Hepatocyte (in vitro differentiated cells): Measurements from ENCODE around the gene CHODL. TPM values are rescaled to one million over a fixed set of nuclear protein-coding genes. Genes with fewer than 3 reads are reported as not detected.

Source experiments
- DNase-seq: peaks from one replicate; pipeline ENCODE4 v3.0.0-alpha.2; 2016; ENCODE audit warnings: low spot score
- H2AFZ ChIP-seq: fragments of 200-600 bp; sonication (generic); 2 replicates; pipeline ENCODE4 v1.6.0; 2016; ENCODE audit warnings: antibody characterized with exemption, mild to moderate bottlenecking
- H3K27ac ChIP-seq: fragments of 200-600 bp; sonication (generic); 2 replicates; pipeline ENCODE4 v1.5.1; 2016; ENCODE audit warnings: mild to moderate bottlenecking
- H3K27me3 ChIP-seq: fragments of 200-600 bp; sonication (generic); 2 replicates; pipeline ENCODE4 v1.6.1; 2016
- H3K36me3 ChIP-seq: fragments of 200-600 bp; sonication (generic); replicated peaks from 2 replicates; pipeline ENCODE4 v1.5.1; 2016; ENCODE audit warnings: low read depth; ENCODE audit not compliant: insufficient read depth
- H3K4me1 ChIP-seq: fragments of 200-600 bp; sonication (generic); 2 replicates; pipeline ENCODE4 v1.5.1; 2016; ENCODE audit warnings: mild to moderate bottlenecking, moderate library complexity; ENCODE audit not compliant: insufficient read depth
- H3K4me2 ChIP-seq: fragments of 200-600 bp; sonication (generic); 2 replicates; pipeline ENCODE4 v1.6.0; 2016
- H3K4me3 ChIP-seq: fragments of 200-600 bp; sonication (generic); 2 replicates; pipeline ENCODE4 v1.5.1; 2016; ENCODE audit warnings: mild to moderate bottlenecking
- H3K79me2 ChIP-seq: fragments of 200-600 bp; sonication (generic); 2 replicates; pipeline ENCODE4 v1.6.0; 2017; ENCODE audit warnings: mild to moderate bottlenecking
- H3K9me2 ChIP-seq: fragments of 200-600 bp; sonication (generic); replicated peaks from 2 replicates; pipeline ENCODE4 v1.6.0; 2017; ENCODE audit warnings: mild to moderate bottlenecking; ENCODE audit not compliant: insufficient read depth
- H3K9me3 ChIP-seq: fragments of 200-600 bp; sonication (generic); 2 replicates; pipeline ENCODE4 v1.5.1; 2016; ENCODE audit warnings: low read depth, mild to moderate bottlenecking
- H4K20me1 ChIP-seq: fragments of 200-600 bp; sonication (generic); 2 replicates; pipeline ENCODE4 v1.6.0; 2016; ENCODE audit warnings: mild to moderate bottlenecking; ENCODE audit not compliant: insufficient read depth, poor library complexity, severe bottlenecking
- EZH2 ChIP-seq: fragments of 200-600 bp; sonication (generic); IDR thresholded peaks from 2 replicates; pipeline ENCODE4 v1.6.1; 2016; ENCODE audit warnings: antibody characterized with exemption, mild to moderate bottlenecking, borderline replicate concordance
- EZH2phosphoT487 ChIP-seq: fragments of 200-600 bp; sonication (generic); IDR thresholded peaks from one replicate; pipeline ENCODE4 v1.6.1; 2018; ENCODE audit warnings: antibody characterized with exemption, mild to moderate bottlenecking, low read depth, moderate library complexity; ENCODE audit not compliant: unreplicated experiment, severe bottlenecking
- WGBS: methylation state at CpG from one replicate; pipeline ENCODE4 v1.1.6; 2016; ENCODE audit warnings: low lambda C conversion rate; ENCODE audit errors: missing lambda C conversion rate; 5-methylcytosine and 5-hydroxymethylcytosine counted together
- polyA plus RNA-seq: library from polyadenylated mRNA; unstranded; fragments of >200 nt; fragmentation: Nextera tagmentation; extraction: Ambion mirVana; gene quantifications from 2 replicates; pipeline ENCODE4 v1.2.1, GENCODE V29; 2016
- total RNA-seq: library from RNA; depleted of rRNA; stranded (reverse); fragments of >200 nt; gene quantifications from 2 replicates; pipeline ENCODE4 v1.2.3, GENCODE V29; 2014
- TF ChIP-seq, protein P1 (sequence below): fragments of 200-600 bp; sonication (generic); IDR thresholded peaks from 2 replicates; pipeline ENCODE4 v1.5.1; 2016; ENCODE audit warnings: antibody characterized with exemption, mild to moderate bottlenecking; ENCODE audit not compliant: poor library complexity

Gene CHODL
- total and polyA plus RNA-seq, 2 experiments from 2014 or later = 0.31 to 0.73 TPM

DNA sequence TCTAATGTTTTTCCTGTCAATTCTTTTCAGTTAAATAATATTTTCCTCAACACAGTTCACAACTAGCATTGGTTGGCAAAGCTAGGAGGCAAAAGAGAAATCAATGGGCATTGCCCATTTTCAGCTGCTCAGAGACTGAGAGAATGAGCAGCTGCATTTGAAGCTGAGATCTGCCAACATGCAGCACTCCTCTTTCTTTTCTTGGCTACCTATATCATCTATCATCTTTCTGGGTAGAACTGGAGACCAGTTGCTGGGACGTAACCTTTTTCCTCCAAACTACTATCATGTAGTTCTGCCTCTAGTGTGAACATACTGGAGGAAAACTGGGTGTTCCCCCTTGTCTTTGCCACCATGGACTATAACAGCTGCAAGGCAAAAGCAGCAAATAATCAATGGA, 22.9 kb downstream of the CHODL start:
- no peak overlapping the region for H3K27ac ChIP-seq
- no peak for TF ChIP-seq EZH2phosphoT487
- TF ChIP-seq, protein P1, sequence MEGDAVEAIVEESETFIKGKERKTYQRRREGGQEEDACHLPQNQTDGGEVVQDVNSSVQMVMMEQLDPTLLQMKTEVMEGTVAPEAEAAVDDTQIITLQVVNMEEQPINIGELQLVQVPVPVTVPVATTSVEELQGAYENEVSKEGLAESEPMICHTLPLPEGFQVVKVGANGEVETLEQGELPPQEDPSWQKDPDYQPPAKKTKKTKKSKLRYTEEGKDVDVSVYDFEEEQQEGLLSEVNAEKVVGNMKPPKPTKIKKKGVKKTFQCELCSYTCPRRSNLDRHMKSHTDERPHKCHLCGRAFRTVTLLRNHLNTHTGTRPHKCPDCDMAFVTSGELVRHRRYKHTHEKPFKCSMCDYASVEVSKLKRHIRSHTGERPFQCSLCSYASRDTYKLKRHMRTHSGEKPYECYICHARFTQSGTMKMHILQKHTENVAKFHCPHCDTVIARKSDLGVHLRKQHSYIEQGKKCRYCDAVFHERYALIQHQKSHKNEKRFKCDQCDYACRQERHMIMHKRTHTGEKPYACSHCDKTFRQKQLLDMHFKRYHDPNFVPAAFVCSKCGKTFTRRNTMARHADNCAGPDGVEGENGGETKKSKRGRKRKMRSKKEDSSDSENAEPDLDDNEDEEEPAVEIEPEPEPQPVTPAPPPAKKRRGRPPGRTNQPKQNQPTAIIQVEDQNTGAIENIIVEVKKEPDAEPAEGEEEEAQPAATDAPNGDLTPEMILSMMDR = no peak
- no peak for TF ChIP-seq EZH2
- no peaks in the 10 kb centered on the region for H3K27me3 ChIP-seq
- no peaks in the 10 kb centered on the region for H3K36me3 ChIP-seq
- H3K4me3 ChIP-seq = no peak overlapping the region
- no peak for DNase-seq
- no peaks in the 10 kb centered on the region for H3K9me3 ChIP-seq
- no peak overlapping the region for H2AFZ ChIP-seq
- no peaks in the 10 kb centered on the region for H3K9me2 ChIP-seq
- WGBS = 96% methylated on average over 1 of the region's 1 CpG
- no peak overlapping the region for H3K4me2 ChIP-seq
- H3K79me2 ChIP-seq = no peaks in the 10 kb centered on the region
- no peaks in the 10 kb centered on the region for H3K4me1 ChIP-seq
- no peaks in the 10 kb centered on the region for H4K20me1 ChIP-seq

DNA sequence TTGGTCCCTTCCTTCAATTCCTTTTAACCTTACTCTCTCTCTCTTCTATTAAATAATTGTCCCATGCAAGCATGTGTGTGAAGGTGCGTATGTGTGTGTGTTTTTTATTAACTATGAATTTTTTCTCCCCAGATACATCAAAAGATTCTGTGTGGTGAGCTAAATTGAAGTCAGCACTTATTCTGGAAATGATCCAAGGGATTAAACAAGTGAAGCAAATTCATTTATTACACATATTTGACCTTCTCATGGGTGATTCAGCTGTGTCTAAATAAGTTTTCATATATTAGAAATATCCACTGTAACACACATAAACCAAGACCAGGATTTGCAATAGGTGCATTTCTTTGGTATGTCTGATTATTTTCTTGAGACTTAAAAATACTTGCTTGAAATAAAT, 24.3 kb downstream of the CHODL start:
- no peaks in the 10 kb centered on the region for H3K9me2 ChIP-seq
- H4K20me1 ChIP-seq = no peaks in the 10 kb centered on the region
- no peaks in the 10 kb centered on the region for H3K36me3 ChIP-seq
- H3K4me1 ChIP-seq = no peaks in the 10 kb centered on the region
- no peak overlapping the region for H3K27ac ChIP-seq
- H2AFZ ChIP-seq = no peak overlapping the region
- WGBS = 96% methylated on average over 1 of the region's 1 CpG
- DNase-seq = no peak
- no peak overlapping the region for H3K4me2 ChIP-seq
- no peaks in the 10 kb centered on the region for H3K79me2 ChIP-seq
- no peak for TF ChIP-seq EZH2
- TF ChIP-seq, protein P1 = no peak
- no peak for TF ChIP-seq EZH2phosphoT487
- H3K27me3 ChIP-seq = no peaks in the 10 kb centered on the region
- no peak overlapping the region for H3K4me3 ChIP-seq
- H3K9me3 ChIP-seq = no peaks in the 10 kb centered on the region

DNA sequence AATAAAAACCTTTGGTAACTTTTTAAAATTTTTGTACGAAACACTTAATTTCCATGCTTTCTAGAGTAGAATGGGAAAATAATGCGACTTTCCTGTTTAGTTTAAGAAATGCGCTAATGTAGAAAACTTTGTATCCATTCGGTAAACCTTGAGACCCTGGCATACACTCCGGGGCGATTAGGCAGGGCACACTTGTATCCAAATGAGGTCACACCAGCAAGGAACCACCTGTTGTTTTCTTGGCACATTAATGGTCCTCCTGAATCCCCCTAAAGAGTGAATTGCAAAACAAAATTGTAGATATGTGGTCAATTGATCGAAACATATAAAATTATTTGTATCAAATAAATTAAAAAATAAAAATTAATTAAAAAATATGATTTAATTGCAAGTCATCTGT, 25.2 kb downstream of the CHODL start:
- DNase-seq = no peak
- H4K20me1 ChIP-seq = no peaks in the 10 kb centered on the region
- H3K27ac ChIP-seq = no peak overlapping the region
- H2AFZ ChIP-seq = no peak overlapping the region
- H3K9me3 ChIP-seq = no peaks in the 10 kb centered on the region
- no peak overlapping the region for H3K4me3 ChIP-seq
- H3K4me2 ChIP-seq = no peak overlapping the region
- H3K27me3 ChIP-seq = no peaks in the 10 kb centered on the region
- TF ChIP-seq, protein P1 = no peak
- TF ChIP-seq EZH2phosphoT487 = no peak
- TF ChIP-seq EZH2 = no peak
- no peaks in the 10 kb centered on the region for H3K36me3 ChIP-seq
- H3K9me2 ChIP-seq = no peaks in the 10 kb centered on the region
- WGBS = 88% methylated on average over 7 of the region's 7 CpGs
- H3K79me2 ChIP-seq = no peaks in the 10 kb centered on the region
- no peaks in the 10 kb centered on the region for H3K4me1 ChIP-seq

DNA sequence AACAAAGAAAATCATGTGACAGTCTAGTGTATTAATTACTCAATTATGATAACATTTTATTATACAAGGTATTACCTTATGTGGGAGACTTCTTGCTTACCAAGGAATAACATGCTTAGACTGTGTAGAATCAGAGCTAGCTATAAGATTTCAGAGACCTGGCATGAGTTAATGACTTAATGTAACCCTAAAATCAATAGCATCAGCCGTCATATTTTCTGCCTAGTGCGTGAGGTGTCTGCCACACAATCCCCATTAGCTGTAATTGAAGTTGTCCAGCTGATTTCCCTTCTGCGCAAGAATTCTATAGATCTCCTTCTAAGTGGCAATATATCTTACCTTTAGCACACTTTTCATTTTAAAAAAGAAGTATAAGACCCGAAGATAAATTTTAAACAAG, 28.8 kb downstream of the CHODL start:
- Histone ChIP-seq H3K36me3 (no peaks in the 10 kb centered on the region), H3K4me3 (no peak overlapping the region), H3K9me3 (no peaks in the 10 kb centered on the region), H3K79me2 (no peaks in the 10 kb centered on the region), H3K4me1 (no peaks in the 10 kb centered on the region), H3K4me2 (no peak overlapping the region), H2AFZ (no peak overlapping the region), H4K20me1 (no peaks in the 10 kb centered on the region), H3K27me3 (no peaks in the 10 kb centered on the region), H3K9me2 (no peaks in the 10 kb centered on the region), H3K27ac (no peak overlapping the region)
- TF ChIP-seq EZH2 (no peak), EZH2phosphoT487 (no peak)
- TF ChIP-seq, protein P1 = no peak
- no peak for DNase-seq
- 85% methylated on average over 4 of the region's 4 CpGs for WGBS
